ENCODE data around the gene ZNF407. TPM values are rescaled to one million over a fixed set of nuclear protein-coding genes. Genes with fewer than 3 reads are reported as not detected.

ZNF407 gene
- total RNA-seq, 1 donor from 2014 or later, result 10.6 TPM

DNA sequence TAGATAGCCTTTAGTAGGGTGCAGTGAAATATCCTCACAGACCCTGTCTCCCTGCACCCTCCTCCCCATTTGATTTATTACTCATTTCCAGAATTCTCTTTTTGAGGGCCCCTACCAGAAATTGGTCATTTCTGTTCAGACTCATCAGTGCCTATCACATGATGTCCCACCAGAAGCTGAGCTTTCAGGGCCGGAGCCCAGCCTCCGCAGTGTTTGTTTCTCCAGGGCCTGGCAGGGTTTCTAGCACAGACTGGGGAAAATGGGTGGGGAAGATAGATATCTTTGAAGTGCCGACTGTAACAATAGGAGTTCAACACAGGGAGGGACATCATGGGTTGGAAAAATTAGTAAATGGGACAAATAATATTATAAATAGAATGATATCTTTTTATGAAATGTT lies 403.2 kb downstream of the ZNF407 start:
- H3K27ac ChIP-seq (replicated peaks), result no peak overlapping the region
- H3K4me3 ChIP-seq, result no peak overlapping the region
- TF ChIP-seq, protein P1, sequence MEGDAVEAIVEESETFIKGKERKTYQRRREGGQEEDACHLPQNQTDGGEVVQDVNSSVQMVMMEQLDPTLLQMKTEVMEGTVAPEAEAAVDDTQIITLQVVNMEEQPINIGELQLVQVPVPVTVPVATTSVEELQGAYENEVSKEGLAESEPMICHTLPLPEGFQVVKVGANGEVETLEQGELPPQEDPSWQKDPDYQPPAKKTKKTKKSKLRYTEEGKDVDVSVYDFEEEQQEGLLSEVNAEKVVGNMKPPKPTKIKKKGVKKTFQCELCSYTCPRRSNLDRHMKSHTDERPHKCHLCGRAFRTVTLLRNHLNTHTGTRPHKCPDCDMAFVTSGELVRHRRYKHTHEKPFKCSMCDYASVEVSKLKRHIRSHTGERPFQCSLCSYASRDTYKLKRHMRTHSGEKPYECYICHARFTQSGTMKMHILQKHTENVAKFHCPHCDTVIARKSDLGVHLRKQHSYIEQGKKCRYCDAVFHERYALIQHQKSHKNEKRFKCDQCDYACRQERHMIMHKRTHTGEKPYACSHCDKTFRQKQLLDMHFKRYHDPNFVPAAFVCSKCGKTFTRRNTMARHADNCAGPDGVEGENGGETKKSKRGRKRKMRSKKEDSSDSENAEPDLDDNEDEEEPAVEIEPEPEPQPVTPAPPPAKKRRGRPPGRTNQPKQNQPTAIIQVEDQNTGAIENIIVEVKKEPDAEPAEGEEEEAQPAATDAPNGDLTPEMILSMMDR (IDR thresholded peaks at IDR 0.05; ENCODE audit: borderline replicate concordance), result no peak
- no peaks in the 10 kb centered on the region for H3K27me3 ChIP-seq (ENCODE audit: low read depth)
- no peak for DNase-seq
- intact Hi-C loops (cut with micrococcal nuclease), result no loop called here
- H3K9me3 ChIP-seq (replicated peaks), result no peaks in the 10 kb centered on the region
- H3K36me3 ChIP-seq, result no peaks in the 10 kb centered on the region
- H3K4me1 ChIP-seq, result peaks cover 26% of the 10 kb centered on the region

DNA sequence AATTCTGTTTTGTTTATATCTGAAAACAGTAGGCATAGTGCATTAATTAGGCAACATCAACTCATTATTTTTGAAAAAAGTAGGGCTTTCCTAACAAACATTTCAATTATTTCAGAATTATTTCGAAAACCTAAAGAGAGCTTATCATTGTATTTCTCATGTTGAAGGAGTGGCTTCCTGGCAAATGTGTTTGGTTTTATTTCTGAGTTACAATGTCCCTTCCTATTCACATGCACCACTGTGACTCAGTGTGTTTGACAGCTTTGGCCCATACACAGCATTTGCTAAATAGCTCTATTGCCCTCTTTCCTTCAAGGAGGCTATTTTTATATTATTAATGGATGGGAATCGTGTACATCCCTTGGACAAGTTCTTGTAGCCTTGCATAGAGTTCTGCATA lies 405.4 kb downstream of the ZNF407 start:
- no peak overlapping the region for H3K4me3 ChIP-seq
- no peaks in the 10 kb centered on the region for H3K27me3 ChIP-seq (ENCODE audit: low read depth)
- TF ChIP-seq, protein P1 (IDR thresholded peaks at IDR 0.05; ENCODE audit: borderline replicate concordance), result no peak
- H3K36me3 ChIP-seq, result no peaks in the 10 kb centered on the region
- DNase-seq, result no peak
- intact Hi-C loops (cut with micrococcal nuclease), result no loop called here
- H3K9me3 ChIP-seq (replicated peaks), result no peaks in the 10 kb centered on the region
- peaks cover 26% of the 10 kb centered on the region for H3K4me1 ChIP-seq
- peak overlapping the region; percentile 52 for H3K27ac ChIP-seq (replicated peaks)

DNA sequence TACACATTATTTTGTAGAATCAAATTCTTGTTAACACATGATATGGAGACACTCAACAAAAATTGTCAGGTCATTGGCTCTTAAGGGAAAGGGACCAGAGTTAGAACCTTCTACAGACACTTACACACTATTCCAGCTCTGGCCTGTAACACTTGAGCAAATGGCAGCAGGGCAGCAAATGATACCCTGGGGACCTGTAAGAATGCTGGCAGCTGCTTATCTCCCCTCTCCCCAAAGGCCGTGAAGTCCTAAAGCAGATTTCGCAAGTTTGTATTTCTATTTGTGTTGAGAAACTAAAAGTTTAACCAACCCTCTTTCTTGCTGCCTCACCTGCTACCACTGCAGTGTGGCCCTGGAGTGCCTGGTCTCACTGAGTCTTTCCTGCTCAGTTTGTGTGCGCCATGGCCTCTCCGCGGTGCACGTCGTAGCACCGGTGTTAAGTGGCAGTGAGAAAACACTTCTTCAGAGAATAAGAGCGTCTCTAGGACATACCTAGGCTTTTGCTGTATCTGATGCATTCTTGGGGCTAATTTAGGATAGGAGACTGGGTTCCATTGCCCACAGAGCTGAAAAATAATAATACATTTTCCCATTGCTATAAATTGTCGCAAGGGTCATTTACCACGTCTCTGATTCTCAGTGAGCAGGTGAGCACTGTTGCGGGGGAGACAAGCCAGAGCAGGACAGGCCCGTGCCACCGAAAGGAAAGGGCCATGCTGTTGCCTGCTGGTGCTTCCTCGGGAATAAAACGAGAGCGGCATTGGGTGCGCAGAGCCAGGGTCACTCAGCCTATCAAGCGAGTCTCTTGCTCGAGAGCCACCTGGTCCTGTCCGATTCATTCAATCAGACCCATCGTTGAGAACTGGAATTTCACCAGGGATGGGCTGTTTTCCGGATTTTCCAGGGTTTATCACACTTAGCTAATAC lies 406.4 kb downstream of the ZNF407 start:
- Histone ChIP-seq H3K36me3 (no peaks in the 10 kb centered on the region), H3K4me1 (peaks cover 26% of the 10 kb centered on the region), H3K4me3 (no peak overlapping the region), H3K27ac (replicated peaks) (peak overlapping the region; percentile 52), H3K9me3 (replicated peaks) (no peaks in the 10 kb centered on the region), H3K27me3 (ENCODE audit: low read depth) (no peaks in the 10 kb centered on the region)
- TF ChIP-seq, protein P1 (IDR thresholded peaks at IDR 0.05; ENCODE audit: borderline replicate concordance), result no peak
- intact Hi-C loops (cut with micrococcal nuclease), result no loop called here
- DNase-seq, result peak; percentile 31

DNA sequence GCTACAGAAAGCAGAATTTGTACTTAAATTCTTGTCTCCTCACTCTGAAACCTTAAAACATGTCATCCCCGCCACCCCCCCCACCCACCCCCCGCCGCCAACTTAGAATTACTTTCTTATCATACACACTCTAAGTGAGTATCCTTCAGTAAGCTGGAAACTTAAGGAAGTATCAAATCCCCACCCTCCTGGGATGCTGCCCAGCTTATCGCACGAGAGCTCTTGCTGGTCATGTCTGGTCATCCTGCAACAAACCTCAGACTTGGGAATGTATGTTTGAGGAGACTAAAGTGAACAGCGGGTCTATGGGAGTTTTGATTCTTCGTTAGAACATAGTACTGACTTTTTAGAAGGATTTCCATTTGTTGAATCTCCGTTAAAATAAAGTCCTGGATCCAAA lies 408.0 kb downstream of the ZNF407 start:
- no peak for DNase-seq
- intact Hi-C loops (cut with micrococcal nuclease), result no loop called here

DNA sequence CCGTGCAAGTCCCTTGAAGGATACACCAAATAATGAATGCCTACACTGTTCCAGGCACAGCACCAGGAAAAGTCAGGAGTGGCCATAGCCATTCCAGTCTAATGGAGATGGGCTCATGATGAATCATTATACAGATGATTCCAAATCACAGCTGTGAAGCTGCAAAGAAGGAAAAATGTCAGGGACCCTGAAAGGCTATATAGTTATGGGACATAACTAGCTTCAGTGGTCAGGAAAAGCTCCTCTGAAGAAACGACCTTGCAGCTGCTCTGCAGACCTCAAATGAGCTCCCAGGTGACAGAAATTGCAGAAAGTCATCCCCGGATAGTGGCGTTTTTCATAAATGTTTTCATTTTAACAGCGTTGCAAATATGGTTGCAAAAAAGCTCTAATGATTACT lies 410.5 kb downstream of the ZNF407 start:
- DNase-seq, result no peak
- Histone ChIP-seq H3K9me3 (replicated peaks) (no peaks in the 10 kb centered on the region), H3K4me1 (peaks cover 28% of the 10 kb centered on the region), H3K27me3 (ENCODE audit: low read depth) (no peaks in the 10 kb centered on the region), H3K27ac (replicated peaks) (no peak overlapping the region), H3K4me3 (no peak overlapping the region), H3K36me3 (no peaks in the 10 kb centered on the region)
- intact Hi-C loops (cut with micrococcal nuclease), result no loop called here
- TF ChIP-seq, protein P1 (IDR thresholded peaks at IDR 0.05; ENCODE audit: borderline replicate concordance), result no peak

More for the DNA sequence above, 408.0 kb downstream of the ZNF407 start:
- Histone ChIP-seq H3K27me3 (ENCODE audit: low read depth) (no peaks in the 10 kb centered on the region), H3K9me3 (replicated peaks) (no peaks in the 10 kb centered on the region), H3K27ac (replicated peaks) (no peak overlapping the region), H3K4me3 (no peak overlapping the region), H3K36me3 (no peaks in the 10 kb centered on the region), H3K4me1 (peaks cover 37% of the 10 kb centered on the region)
- TF ChIP-seq, protein P1 (IDR thresholded peaks at IDR 0.05; ENCODE audit: borderline replicate concordance), result no peak
